Activated CD4-positive, CD25-positive, alpha-beta regulatory T cell treated with anti-CD3 and anti-CD28 coated beads, Interleukin-2, amount 50 U/mL, for 24 hours (primary cell): ENCODE measurements around the gene IGFLR1.
A peak's percentile ranks its signal among the peaks of the same experiment; 100 is the strongest.
"Not testable (repeated sequence)": the region's sequence is repeated elsewhere in the genome, so short reads cannot be mapped to it uniquely, and the experiment has no call there.

ENCODE experiments used
- ATAC-seq, 2 donors: fragments of 150-1000 bp; cut with Tn5 transposase; one replicate each; pipeline ENCODE4 v1.10.0; 2021; ENCODE audit warnings: mild to moderate bottlenecking in 1 of 2, moderate library complexity in 1 of 2

Gene IGFLR1

DNA sequence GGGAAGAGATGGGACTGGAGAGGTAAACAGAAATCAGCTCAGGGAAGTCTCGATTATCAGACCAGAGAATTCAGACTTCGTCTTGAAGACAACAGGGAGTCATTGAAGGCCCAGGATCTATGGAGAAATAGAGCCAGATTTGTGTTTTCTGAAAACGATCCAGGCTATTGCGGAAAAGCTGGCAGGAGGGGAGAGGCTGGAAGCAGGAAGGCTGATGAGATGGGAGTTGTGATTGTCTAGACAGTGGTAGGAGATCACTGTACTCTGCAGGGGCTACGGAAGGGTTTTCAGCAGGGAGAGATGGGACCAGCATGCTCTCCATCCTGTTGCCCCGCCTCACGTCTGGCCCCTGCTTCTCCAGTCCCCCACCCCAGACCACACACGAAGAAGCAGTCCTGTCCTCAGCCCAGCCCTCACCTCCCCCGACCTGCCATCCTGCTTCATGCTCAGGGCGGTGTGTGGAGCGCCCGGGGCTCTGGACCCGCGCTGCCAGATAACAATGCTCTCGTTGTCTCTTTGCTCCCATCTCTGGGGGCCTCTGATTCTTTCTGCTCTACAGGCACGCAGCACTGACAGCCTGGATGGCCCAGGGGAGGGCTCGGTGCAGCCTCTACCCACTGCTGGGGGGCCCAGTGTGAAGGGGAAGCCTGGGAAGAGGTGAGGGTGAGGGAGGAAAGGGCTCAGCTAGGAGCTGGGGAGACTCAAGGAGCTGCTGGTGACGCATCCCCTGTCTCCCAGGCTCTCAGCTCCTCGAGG lies 35.0 kb upstream of the IGFLR1 start:
- ATAC-seq = no peak

DNA sequence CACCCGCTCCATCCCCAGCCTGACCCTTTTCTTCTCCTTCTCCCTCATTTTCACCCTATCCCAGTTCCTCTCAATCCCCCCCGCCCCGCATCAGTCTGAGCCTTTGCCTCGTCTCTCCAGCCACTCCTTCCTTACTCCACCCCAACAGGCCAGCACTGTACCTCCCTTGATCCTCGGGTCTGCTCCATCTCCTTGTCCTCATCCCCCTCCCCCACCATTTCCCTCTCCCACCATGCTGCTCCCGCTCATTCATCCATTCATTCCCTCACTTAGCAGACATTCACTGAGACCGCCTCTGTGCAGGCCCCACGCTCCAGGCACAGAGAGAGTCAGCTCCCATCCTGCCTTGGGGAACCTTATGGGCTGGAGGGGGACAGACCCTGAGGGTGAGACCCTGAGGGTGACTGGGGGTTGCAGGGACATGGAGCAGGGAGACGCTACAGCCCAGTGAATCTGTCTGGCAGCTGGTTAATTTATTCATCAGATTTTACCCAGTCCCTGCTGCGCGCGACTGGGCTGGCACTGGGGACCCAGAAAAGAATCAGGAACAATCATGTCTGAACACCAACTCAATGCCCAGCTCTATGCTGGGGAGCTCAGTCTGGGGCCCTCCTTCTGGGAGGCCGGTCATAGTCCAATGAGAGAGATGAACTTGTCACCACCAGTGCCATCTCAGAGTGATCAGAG lies 34.0 kb upstream of the IGFLR1 start:
- ATAC-seq = no peak

DNA sequence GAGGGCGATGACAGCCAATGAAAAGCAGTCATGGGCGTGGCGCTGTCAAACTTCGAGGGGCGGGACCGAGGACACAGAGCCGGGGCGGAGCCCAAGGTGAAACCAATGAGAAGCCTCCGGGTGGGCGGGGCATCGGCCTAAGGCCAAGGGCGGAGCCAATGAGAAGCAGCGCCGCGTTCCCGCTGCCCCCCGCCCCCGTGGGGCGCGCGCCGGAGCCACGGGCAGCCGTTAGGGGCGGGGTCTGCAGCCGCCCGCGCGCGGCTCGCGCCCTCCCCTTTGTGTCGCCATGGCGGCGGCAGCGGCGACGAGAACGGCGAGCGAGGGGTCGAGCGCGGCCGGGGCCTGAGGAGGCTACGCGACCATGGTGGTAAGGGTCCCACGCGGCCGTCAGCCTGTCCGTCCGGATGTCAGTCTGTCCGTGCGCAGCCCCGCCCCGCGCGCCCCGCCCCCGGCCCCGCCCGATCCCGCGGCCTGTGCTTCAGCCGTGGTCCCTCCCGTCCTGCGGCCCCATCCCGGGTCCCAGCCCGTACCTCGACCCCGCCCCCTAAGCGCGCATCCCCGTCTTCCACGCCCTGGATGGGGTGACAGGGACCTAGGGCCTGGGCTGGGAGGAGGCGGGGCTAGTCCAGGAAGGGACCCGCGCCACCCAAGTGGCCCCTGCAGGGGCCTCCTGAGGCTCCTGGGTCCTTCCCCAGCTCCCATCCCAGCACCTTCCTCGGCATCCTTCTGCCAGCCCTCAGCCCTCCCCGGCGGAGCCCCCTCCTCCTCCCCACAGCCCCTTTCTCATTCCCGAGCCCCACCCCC lies 33.2 kb upstream of the IGFLR1 start, which contains the start of gene ARHGAP33:
Gene ARHGAP33, plus strand, starts transcription at position 267 of the 804 bp plus-strand sequence. Its CDS starts 95 bp downstream, at position 362.
- peak; percentile 95 to 97 for ATAC-seq

DNA sequence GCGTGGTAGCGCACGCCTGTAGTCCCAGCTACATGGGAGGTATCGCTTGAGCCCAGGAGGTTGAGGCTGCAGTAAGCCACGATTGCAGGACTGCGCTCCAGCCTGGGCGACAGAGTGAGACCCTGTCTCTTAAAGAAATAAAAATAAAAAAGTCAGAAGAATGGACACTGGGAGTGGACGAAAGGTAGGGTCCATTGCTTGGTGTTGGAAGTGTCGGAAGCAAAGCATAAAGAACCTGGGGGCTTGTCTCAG lies 32.7 kb upstream of the IGFLR1 start:
- ATAC-seq = no peak

DNA sequence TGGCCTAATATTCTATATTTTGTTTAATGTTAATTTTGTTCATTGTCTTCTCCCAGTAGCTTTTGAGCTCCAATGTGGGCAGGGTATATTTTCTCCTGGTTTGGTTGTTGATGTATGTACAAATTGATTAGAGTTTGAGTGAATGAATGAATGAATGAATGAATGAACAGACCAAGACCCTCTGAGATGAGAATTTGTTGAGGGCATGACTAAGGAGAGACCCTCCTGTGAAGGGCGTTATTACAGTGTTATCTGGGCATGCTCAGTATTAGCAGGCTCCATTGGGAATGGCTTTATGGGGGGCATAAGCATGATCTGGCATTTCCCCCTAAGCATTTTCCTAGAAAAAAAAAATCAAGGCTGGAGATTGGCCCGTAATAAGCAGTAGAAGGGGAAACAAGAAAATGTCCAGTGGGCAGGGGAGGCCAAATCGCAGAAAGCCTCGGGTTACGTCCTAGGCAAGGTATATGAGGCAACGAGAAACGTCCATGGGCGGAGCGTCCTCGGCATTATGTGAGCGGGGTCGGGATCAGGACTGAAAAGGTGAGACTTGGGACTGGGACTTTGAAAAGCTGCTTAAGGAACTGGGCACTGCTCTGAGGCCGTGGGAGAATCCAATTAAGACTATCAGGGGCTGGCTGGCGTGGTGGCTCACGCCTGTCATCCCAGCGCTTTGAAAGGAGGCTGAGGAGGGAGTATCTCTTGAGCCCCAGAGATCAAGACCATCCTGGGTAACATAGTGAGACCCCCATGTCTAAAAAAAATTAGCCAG lies 32.2 kb upstream of the IGFLR1 start:
- ATAC-seq = no peak

DNA sequence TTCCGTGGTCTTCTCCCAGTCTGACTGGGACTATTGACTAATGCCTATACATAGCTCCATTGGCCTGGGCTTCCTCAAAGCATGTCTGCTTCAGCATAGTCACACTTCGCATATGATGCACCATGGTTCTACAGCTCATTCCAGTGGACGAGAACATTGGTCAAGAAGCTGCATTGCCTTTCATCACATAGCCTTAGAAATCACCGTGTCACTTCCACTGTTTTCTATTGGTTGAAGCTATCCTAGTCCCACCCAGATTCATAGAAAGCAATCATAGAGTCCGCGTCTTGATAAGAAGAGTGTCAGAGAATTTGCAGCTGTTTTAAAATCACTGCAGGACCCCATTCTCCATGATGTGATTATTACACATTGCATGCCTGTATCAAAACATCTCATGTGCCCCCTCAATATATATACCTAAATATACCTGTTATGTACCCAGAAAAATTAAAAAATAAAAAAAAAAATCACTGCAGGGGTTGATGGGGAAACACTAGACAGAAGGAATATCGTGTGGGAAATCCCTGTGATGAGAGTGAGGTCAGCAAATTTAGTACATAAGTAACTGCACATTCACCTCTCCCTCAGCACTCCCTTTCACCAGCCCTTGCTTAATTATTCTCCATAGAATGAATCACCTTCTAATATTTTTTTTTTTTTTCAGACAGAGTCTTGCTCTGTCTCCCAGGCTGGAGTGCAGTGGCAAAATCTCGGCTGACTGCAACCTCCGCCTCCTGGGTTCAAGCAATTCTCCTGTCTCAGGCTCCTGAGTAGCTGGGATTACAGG lies 31.0 kb upstream of the IGFLR1 start:
- ATAC-seq = no peak

DNA sequence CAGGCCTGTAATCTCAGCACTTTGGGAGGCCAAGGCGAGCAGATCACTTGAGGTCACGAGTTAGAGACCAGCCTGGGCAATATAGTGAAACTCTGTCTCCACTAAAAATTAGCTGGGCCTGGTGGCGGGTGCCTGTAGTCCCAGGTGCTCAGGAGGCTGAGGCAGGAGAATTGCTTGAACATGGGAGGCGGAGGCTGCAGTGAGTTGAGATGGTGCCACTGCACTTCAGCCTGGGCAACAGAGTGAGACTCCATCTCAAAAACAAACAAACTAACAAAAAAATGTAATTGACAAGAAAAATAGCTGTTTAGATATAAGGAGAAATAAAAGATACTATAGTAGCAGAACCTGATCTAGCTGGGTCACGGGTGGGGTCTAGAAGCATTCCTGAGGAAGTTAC lies 30.1 kb upstream of the IGFLR1 start:
- ATAC-seq = not testable (repeated sequence)

DNA sequence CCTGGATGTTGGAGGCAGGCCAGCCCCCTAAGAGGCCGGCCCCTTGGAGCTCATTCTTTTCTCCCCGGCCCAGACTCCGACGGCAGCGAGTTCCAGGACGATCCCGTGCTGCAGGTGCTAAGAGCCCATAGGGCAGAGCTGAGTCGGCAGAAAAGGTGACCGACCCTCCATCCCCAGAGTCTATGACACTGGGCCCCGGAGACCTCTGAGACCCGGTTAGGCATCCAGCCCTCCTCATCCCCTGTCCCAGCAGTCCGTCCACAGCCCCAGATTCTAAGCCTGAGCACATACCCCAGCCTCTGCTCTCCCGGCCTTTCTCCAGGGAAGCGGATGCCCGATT lies 25.8 kb upstream of the IGFLR1 start:
- no peak for ATAC-seq

DNA sequence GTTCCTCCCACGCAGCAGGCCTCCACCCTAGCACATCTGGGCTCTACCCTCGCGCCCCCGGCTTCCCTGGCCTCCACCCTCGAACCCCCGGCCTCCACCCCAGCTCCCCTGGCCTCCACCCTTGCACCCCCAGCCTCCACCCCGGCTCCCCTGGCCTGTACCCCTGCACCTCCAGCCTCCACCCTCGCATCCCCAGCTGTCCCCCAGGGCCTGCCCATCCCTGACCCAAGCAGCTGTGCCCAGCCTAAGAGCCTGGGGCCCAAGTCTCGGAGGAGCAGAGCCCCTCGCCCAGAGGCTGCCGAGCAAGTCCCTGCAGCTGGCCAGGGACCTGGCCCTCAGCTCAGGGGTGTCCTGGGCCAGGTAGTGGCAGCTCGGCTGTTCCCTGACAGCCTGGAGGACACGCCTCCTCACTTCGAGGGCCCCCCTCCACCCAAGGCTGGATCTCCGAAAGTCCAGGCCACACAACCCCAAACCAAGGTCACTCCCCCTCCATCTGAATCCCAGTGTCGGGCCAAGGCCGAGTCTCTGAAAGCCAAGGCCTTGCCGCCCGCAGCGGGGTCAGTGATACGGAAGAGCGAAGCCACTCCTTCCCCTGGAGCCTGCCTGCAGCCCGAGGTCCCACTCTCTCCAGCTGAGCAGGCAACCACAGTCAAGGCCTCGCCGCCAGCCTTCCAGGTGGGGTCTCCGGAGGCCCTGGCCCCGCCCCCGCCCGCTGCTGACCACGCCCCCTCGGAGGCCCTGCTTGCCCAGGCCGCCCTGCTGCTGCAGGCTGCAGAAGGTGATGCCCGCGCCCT lies 25.2 kb upstream of the IGFLR1 start:
- no peak for ATAC-seq

DNA sequence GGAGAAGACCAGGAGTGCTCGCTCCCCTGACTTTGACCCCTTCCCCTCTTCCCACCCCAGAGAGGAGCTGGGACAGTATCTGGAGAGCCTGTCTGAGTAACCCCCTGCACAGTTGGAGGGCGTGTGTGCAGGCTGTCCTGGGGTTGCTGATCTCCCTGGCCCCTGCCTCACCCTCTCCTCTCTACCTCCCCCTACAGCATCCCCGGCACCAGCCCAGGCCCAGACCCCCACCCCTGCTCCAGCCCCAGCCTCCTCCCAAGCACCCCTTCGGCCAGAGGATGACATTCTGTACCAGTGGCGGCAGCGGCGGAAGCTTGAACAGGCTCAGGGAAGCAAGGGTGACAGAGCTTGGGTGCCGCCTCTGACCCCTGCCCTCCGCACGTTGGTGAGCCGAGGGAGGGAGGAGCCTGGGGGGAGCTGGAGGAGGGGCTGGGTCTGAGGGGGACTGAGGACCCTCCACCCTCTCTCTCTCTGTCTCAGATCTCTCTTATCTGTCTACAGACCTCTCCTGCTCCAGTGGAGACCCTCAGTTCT lies 24.4 kb upstream of the IGFLR1 start:
- ATAC-seq = no peak

DNA sequence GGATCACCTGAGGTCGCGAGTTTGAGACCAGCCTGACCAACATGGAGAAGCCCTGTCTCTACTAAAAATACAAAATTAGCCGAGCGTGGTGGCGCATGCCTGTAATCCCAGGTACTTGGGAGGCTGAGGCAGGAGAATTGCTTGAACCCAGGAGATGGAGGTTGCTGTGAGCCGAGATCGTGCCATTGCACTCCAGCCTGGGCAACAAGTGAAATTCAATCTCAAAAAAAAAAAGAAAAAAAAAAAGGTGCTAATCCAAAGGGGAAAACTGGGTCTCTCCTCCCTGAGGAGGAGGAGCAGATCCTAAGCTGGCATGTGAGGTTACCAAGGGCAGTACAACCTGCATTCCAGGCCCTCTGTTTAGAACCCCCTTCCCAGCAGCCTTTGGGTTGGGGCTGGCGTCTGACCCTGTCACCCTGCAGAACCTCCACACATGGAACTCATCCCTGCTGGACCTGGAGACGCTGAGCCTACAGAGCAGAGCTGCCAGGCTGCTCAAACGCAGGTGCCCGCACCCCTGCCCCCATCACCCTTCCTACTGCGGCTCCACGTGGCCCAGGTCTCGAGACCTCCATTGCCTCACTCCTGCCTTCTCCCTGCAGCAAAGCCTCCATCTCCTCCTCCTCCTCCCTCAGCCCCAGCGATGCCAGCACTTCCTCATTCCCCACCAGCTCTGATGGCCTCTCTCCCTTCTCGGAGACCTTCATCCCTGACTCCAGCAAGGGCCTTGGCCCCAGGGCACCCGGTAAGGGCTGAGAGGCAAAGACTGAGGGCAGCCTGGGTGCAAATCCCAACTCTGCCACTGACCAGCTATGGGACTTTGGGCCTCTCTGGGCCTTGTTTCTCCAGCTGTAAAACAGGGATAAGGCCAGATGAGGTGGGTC lies 22.4 kb upstream of the IGFLR1 start:
- no peak for ATAC-seq

DNA sequence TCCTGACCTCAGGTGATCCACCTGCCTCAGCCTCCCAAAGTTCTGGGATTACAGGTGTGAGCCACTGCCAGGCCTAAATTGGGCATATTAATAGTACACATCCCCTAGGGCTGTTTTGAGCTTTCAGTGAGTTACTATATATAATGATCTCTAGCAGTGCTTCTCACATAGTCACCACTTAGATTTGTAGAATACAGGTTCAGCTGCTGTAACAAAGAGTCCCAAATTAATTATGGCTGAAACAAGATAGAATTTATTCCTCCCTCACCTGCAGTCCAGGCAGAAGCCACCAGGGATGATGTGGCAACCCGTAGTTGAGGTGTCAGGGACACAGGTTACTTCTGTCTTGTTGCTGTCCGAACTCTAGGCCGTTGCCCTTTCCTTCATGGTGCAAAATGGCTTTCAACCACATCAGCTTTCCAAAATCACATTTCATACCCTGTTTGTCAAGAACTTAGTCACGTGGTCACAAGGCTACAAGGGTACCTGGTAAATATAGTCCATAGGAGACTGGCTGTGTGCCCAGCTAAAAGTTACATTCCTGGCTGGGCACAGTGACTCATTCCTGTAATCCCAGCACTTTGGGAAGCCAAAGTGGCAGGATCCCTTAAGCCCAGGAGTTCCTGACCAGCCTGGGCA lies 18.6 kb upstream of the IGFLR1 start:
- ATAC-seq = no peak

DNA sequence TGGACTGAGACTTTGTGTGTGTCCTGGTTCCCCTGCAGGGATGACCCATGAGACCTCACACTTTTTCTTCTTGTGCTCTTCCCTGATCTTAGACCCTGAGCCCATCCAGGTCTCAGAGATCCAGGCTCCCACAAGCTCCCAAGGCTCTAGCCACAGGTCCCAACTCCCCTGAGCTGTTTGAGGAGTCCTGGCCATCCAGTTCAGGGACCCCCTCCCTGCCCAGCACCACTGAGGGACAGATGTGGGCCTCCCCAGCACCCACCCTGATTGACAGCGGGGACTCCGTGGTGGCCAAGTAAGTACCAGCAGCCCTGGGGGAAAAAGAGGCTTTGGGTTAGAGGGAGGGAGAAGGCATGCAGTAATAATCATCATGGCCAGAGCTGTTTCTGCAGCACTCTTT lies 17.4 kb upstream of the IGFLR1 start:
- ATAC-seq = no peak

DNA sequence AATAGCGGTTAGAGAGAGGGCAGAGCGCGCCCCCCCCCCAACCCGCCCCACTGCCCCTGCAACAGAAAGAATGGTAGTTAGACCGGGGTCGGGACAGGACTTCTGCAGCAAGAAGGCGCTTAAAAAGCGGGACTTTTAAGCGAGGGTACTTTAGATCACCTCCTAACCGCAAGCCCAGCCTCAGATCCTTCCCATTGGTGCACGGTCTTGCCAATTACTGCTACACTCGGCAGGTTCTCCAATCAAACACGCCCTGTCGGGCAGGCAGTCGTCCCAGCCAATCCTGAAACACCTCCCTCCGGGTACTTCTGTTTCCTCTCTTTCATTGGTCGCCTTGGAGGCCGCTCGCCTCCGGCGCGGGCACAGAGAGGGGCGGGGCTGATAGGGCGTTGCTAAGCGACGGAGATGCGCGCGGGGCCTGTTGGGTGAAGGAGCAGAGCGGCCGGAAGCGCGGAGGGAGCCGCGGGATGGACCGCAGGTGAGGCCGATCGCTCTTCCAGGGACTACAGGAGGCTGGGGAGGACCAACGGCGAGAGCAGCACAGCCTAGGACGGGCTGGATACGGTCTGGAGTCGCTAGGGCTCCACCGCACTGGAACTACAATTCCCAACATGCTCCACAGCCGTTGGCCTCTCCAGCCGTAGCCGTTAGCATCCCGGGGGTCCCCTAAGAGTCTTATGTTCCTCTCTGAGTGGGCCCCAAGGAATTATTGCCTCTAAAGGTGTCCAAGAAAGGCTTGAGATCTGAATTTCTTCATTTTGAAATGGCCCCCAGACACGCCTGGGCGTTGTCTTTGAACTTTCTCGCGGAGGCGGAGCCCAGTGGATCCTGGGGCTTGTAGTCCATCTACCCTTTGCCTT lies 15.7 kb upstream of the IGFLR1 start, which contains the start of gene PROSER3:
Gene PROSER3, plus strand, starts transcription at position 428 of the 860 bp plus-strand sequence. Its CDS starts 40 bp downstream, at position 468.
- peak; percentile 98 to 99 for ATAC-seq

DNA sequence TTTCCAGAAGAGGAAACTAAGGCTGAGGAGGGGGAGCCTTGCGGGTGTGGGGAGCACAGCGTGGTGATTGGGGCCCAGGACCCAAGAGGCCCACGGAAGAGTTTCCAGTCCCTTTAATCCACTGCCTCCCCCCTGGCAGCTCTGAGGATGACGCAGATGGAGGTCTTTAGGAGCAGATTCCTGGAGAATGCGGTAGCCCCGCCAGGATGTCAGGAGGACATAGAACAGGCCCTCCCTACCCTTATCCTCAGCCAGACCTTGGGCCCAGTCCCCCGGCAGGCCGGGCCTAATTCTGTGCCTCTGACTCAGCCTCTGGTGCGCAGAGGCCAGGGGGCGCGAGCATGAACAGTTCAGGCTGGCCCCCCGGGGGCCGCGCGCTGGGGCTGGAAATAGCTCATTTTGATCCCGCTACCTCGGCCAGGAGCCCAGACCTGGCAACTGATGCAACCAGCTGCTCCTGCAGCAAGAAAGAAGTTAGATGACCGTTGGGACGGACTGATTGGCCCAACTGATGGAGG lies 15.0 kb upstream of the IGFLR1 start:
- no peak for ATAC-seq

DNA sequence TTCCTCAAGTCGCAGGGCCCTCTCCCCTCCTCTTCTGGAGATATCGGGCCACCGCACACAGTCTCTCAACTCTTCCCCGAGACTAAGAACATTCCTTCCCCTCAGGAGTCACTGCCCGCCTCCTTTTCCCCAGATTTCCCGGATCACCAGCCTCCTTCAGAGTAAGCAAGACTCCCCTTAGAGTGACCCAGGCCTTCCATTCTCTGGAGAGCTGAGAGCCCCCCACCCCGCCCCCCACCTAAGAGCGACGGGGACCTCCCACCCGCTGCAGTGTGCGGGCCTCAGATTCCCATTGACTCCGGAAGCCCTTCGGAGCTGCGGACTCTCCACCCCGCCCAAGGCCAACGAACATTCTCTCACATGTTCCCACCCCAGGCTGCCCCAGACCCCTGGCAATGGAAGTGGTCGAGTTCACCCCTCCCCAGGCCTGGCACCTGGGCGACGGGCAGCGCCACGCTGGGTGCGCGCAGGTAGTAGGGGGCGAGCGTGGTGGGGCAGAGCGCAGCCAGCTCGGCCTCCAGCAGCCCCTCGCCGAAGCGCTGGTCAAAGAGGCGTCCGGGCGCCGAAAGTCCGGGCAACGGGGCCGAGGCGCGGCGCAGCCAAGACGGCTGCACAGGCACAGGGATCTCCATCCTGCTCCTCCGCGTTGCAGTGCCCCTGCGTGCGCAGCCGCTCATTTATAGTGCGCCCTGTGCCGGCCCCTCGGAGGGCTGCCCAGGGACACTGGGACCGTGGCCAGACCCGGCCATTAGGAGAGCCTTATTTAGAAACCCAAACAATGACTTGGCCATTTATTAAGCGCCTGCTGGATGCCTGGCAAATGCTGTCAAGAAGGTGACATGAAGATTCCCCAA lies 14.4 kb upstream of the IGFLR1 start, which contains the start of gene HSPB6:
Gene HSPB6, minus strand, starts transcription at position 653 of the 854 bp plus-strand sequence. Its CDS starts 21 bp downstream, at position 632.
- no peak for ATAC-seq
